Measurements from ENCODE around the gene CFAP52.

GRCh38 chr17:9658593-9659211, 82.3 kb downstream of the CFAP52 start:
- TF ChIP-seq CTCF (optimal IDR thresholded peaks at IDR 0.05 in 1 of 3, IDR thresholded peaks at IDR 0.05 in 1 of 3, conservative IDR thresholded peaks at IDR 0.05 in 1 of 3; ENCODE audit: extremely low read depth in 1 of 3, insufficient read depth in 2 of 3, low read length in 3 of 3): no peak
- no peak for TF ChIP-seq EZH2 (IDR thresholded peaks at IDR 0.05; ENCODE audit: low read length)
